ENCODE data around the gene CYSTM1. TPM values are rescaled to one million over a fixed set of nuclear protein-coding genes. Genes with fewer than 3 reads are reported as not detected.

The CYSTM1 gene
- total RNA-seq, 2 experiments from 2014 or later, result 16.8 to 23.0 TPM

DNA sequence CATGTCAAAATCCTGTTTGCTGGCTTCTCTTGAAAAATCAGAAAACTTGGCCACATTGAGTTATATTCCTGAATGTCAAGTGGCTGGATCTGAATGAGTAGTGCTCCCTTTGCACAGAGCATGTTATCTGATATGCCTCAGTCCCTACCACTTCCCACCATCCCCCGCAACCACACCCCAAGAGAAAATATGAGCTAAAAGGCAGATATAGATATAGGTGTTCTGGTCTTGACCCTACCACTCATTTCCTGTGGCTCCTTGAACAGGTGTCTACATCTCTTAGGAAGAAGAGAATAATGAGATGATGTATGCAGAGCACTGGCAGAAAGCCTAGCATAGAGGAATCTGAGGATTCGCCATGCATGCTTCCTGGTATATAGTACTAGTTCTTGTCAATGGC, 6.6 kb upstream of the CYSTM1 start:
- ATAC-seq, result no peak
- CTCF ChIA-PET, result interaction anchor here (0.8 to 3.5 kb wide), 3 partner anchors 10 to 32 kb away, joined by 3 to 9 read pairs (median 3); no protein-coding TSS in a partner anchor
- DNase-seq, result no peak
- H3K9me3 Mint-ChIP-seq (ENCODE audit: low read depth), result no peaks in the 10 kb centered on the region
- peaks cover 2% of the 10 kb centered on the region for H3K27me3 Mint-ChIP-seq
- H3K27ac Mint-ChIP-seq, result no peak overlapping the region
- peaks cover 5% of the 10 kb centered on the region for H3K4me1 Mint-ChIP-seq
- H3K36me3 Mint-ChIP-seq, result no peaks in the 10 kb centered on the region
- no peak overlapping the region for H3K4me3 Mint-ChIP-seq

DNA sequence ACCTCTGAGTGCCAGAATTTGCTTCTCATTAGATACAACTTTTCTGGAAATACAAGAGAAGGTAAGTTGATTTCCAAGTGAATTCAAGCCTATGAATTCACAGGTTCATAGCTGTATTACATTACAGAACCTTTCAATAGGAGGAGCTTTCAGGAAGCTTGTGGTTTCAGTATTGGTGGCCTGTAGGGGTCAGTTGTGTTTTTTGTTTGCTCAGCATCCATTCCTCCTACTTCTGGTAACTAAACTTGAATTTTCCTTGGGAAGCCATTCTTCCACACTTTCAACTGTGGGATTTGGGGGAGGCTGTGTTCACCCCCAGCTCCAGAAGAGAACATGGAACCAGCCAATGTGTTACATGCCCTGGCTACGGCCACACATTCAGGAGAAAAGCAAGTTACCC, 5.6 kb upstream of the CYSTM1 start:
- ATAC-seq, result no peak
- Mint-ChIP-seq H3K9me3 (ENCODE audit: low read depth) (no peaks in the 10 kb centered on the region), H3K36me3 (no peaks in the 10 kb centered on the region), H3K27ac (no peak overlapping the region), H3K4me1 (peaks cover 10% of the 10 kb centered on the region), H3K27me3 (peaks cover 2% of the 10 kb centered on the region), H3K4me3 (no peak overlapping the region)
- no peak for DNase-seq
- CTCF ChIA-PET, result interaction anchor here (0.8 to 3.5 kb wide), 5 partner anchors 9 to 54 kb away, joined by 3 to 9 read pairs (median 4); no protein-coding TSS in a partner anchor

DNA sequence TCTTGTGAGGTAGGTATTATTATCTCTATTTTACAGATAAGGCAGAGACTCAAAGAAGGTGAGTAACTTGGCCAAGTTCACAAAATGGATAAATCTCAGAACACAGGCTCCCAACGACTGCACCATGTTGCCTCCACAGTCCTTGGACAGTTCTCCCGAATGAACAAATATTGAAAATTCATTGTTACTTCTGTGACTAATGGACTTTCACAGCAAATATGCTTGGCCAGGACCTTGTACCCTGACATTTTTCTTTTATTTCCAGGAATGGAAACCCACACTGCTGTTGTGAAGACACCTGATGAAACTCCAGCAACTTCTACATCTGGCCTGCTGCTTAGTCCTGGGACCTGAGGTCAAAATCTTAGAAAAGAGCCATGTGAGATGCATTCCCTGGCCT, 2.5 kb upstream of the CYSTM1 start:
- Mint-ChIP-seq H3K4me3 (no peak overlapping the region), H3K36me3 (no peaks in the 10 kb centered on the region), H3K27me3 (peaks cover 7% of the 10 kb centered on the region), H3K9me3 (ENCODE audit: low read depth) (no peaks in the 10 kb centered on the region), H3K27ac (no peak overlapping the region), H3K4me1 (peaks cover 24% of the 10 kb centered on the region)
- DNase-seq (no peak), ATAC-seq (no peak)
- CTCF ChIA-PET, result no interaction called here

DNA sequence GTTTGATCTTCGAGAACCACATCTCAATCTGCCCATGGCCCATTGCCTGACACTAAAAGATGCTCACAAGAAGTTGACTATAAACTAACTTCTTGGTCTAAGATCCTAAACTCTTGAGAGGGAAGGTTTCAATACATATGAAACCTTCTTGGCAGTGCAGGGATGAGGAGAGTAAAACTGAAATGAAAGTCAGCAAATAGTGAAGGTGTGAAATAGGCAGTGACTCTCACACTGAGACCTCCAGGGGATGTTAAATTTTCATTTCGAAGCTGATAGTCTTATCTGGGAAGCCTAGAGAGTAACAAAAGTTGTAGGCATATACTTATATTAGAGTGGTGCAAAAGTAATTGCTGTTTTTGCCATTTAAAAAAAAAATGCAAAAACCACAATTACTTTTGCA, 974 bp upstream of the CYSTM1 start:
- Mint-ChIP-seq H3K36me3 (no peaks in the 10 kb centered on the region), H3K27me3 (peaks cover 7% of the 10 kb centered on the region), H3K9me3 (ENCODE audit: low read depth) (no peaks in the 10 kb centered on the region), H3K4me1 (peaks cover 18% of the 10 kb centered on the region), H3K27ac (no peak overlapping the region), H3K4me3 (peak overlapping the region; percentile 88)
- no peak for DNase-seq
- ATAC-seq, result no peak
- CTCF ChIA-PET, result interaction anchor here (0.7 to 1.3 kb wide), 5 partner anchors 28 to 399 kb away, joined by 3 to 5 read pairs (median 4); no protein-coding TSS in a partner anchor

DNA sequence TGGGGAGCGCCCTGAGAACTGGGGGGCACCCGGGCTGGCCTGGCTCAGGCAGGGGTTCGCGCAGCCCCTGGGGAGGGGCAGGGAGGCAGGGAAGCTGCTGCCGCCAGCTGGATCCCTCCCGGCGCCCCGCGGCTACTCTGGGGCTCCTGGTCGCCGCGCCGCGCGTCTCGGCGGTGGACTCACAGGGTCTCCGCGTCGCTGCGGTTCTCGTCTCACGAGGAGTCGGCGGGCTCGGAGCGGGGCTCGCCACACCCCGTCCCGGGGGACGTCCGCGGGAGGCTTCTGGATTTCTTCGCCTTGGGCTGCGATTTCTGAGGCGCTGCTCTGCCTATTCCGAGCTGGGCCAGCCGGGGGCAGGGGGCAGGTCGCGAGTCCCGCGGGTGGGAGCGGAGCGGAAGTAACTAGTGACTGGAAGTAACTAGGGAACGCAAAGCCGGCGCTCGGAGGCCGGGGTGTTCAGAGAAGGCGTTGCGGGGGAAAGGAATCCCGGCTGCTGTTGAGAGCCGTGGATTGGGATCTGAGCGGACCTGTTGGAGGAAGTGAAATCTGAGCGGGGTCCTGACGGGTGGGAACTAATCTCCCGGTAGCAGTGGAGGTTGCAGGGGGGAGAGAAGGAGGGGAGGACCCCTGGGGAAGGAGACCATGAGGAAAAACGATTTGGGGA, 511 bp downstream of the CYSTM1 start:
- Mint-ChIP-seq H3K27me3 (peaks cover 7% of the 10 kb centered on the region), H3K36me3 (no peaks in the 10 kb centered on the region), H3K4me3 (peak overlapping the region; percentile 88), H3K4me1 (peaks cover 22% of the 10 kb centered on the region), H3K27ac (peak overlapping the region; percentile 69), H3K9me3 (ENCODE audit: low read depth) (no peaks in the 10 kb centered on the region)
- DNase-seq (peak; percentile 82), ATAC-seq (peak; percentile 61)
- CTCF ChIA-PET, result interaction anchor here (0.9 to 1.6 kb wide), 4 partner anchors 19 to 388 kb away, joined by 3 to 5 read pairs (median 3); no protein-coding TSS in a partner anchor

DNA sequence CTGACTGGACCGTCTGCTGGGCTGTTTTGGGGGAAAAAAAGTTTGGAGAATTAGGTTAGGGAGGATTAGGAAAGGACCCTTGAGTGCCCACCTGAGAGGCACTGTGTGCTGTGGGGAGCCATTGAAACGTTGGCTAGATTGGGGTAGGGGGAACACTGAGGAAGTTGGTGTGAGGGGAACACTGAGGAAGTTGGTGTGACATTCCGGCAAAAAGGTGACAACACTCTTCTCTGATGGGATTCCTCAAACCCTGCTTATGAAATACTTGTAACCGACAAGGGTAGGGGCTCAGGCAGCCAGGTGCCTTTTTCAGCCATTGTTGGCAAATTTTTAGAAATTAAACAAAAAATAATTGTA, 1.0 kb downstream of the CYSTM1 start:
- CTCF ChIA-PET, result interaction anchor here (1.3 to 1.6 kb wide), 2 partner anchors 22 to 389 kb away, joined by 3 read pairs; no protein-coding TSS in a partner anchor
- ATAC-seq (no peak), DNase-seq (no peak)
- H3K27me3 Mint-ChIP-seq, result peaks cover 7% of the 10 kb centered on the region
- H3K27ac Mint-ChIP-seq, result peak overlapping the region; percentile 69
- H3K4me1 Mint-ChIP-seq, result peaks cover 26% of the 10 kb centered on the region
- no peaks in the 10 kb centered on the region for H3K36me3 Mint-ChIP-seq
- peak overlapping the region; percentile 88 for H3K4me3 Mint-ChIP-seq
- no peaks in the 10 kb centered on the region for H3K9me3 Mint-ChIP-seq (ENCODE audit: low read depth)

DNA sequence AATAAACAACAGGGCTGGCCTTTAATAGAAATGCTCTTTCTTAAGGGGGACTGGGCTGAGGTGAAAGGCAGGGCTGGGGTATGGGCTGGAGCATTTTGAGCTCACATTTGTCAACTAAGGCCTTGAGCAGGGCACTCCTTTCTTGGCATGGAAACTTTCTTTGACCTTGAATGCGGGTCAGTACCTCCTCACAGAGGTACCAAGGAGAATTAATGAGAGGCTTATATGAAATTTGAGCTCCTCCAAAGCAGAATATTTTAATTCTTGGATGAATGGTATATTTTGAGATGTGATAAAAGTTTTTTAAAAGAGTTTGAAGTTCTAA, 3.1 kb downstream of the CYSTM1 start:
- DNase-seq (no peak), ATAC-seq (no peak)
- Mint-ChIP-seq H3K4me1 (peaks cover 33% of the 10 kb centered on the region), H3K27me3 (peaks cover 5% of the 10 kb centered on the region), H3K36me3 (no peaks in the 10 kb centered on the region), H3K27ac (no peak overlapping the region), H3K4me3 (no peak overlapping the region), H3K9me3 (ENCODE audit: low read depth) (no peaks in the 10 kb centered on the region)
- CTCF ChIA-PET, result interaction anchor here (1.2 to 1.7 kb wide), 3 partner anchors 32 to 174 kb away, joined by 3 read pairs; no protein-coding TSS in a partner anchor

DNA sequence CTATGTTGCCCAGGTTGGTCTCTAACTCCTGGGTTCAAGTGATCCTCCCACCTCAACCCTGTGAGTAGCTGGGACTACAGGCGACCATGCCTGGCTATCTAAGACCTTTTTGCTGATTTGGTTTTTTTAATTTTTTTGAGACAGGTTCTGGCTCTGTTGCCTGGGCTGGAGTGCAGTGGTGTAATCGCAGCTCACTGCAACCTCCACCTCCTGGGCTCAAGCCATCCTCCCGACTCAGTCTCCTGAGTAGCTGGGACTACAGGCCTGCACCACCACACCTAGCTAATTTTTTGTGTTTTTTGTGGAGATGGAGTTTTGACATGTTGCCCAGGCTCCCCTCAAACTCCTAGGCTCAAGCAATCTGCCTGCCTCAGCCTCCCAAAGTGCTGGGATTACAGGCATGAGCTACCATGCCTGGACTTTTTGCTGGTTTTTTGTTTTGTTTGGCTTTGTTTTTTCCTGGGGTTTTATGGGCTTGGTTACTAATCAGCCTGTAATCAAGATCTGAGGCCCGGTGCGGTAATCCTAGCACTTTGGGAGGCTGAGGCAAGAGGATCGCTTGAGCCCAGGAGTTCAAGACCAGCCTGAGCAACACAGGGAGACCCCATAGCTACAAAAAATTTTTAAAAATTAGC, 3.6 kb downstream of the CYSTM1 start:
- DNase-seq (no peak), ATAC-seq (no peak)
- Mint-ChIP-seq H3K27me3 (peaks cover 5% of the 10 kb centered on the region), H3K4me3 (no peak overlapping the region), H3K4me1 (peaks cover 35% of the 10 kb centered on the region), H3K36me3 (no peaks in the 10 kb centered on the region), H3K9me3 (ENCODE audit: low read depth) (no peaks in the 10 kb centered on the region), H3K27ac (no peak overlapping the region)
- CTCF ChIA-PET, result interaction anchor here (1.2 to 1.7 kb wide), 3 partner anchors 33 to 173 kb away, joined by 3 read pairs; no protein-coding TSS in a partner anchor

DNA sequence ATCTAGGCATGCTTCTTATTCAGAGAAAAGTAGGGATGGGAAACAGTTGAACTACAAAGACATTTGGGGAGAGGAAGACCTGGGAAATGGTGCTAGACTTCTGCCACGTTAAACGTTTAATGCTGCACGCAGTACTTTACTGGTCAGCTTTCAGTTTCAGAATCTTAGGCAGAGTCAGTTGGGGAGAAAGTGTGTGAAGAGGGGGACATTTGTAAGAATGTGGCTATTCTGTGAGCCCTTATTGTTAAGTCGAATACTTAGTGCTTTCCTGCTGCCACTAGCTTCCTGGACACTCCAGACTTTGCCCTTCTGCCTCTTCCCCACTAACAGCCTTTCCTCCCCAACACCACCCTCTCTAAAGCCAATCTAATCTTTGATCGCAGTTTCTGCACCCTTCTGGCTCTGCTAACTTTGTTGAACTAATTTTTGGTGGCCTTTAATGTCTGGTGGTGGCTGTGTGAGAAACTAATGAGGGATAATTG, 6.1 kb downstream of the CYSTM1 start:
- no peak for DNase-seq
- Mint-ChIP-seq H3K4me1 (peaks cover 22% of the 10 kb centered on the region), H3K4me3 (peak overlapping the region; percentile 30), H3K27ac (peak overlapping the region; percentile 78), H3K9me3 (ENCODE audit: low read depth) (no peaks in the 10 kb centered on the region), H3K27me3 (peaks cover under 1% of the 10 kb centered on the region), H3K36me3 (no peaks in the 10 kb centered on the region)
- peak; percentile 77 for ATAC-seq
- CTCF ChIA-PET, result interaction anchor here (1.5 kb wide), 1 partner anchor 192 kb away, joined by 4 read pairs; no protein-coding TSS in a partner anchor

DNA sequence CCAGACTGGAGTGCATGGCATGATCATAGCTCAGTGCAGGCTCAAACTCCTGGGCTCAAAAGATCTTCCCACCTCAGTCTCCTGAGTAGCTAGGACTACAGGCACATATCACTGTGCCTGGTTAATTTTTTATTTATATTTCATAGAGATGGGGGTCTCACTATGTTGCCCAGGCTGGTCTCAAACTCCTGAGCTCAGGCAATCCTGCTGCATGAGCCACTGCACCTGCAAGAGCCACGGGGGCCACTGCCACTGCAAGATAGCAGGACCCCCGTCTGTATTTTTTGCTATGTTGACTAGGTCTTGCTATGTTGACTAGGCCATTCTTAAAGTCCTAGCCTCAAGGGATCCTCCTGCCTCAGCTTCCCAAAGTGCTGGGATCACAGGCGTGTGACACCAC, 6.5 kb downstream of the CYSTM1 start:
- Mint-ChIP-seq H3K4me3 (no peak overlapping the region), H3K27ac (peak overlapping the region; percentile 33), H3K4me1 (peaks cover 18% of the 10 kb centered on the region), H3K9me3 (ENCODE audit: low read depth) (no peaks in the 10 kb centered on the region), H3K36me3 (no peaks in the 10 kb centered on the region), H3K27me3 (no peaks in the 10 kb centered on the region)
- DNase-seq (no peak), ATAC-seq (no peak)
- CTCF ChIA-PET, result interaction anchor here (1.5 kb wide), 1 partner anchor 191 kb away, joined by 4 read pairs; no protein-coding TSS in a partner anchor

DNA sequence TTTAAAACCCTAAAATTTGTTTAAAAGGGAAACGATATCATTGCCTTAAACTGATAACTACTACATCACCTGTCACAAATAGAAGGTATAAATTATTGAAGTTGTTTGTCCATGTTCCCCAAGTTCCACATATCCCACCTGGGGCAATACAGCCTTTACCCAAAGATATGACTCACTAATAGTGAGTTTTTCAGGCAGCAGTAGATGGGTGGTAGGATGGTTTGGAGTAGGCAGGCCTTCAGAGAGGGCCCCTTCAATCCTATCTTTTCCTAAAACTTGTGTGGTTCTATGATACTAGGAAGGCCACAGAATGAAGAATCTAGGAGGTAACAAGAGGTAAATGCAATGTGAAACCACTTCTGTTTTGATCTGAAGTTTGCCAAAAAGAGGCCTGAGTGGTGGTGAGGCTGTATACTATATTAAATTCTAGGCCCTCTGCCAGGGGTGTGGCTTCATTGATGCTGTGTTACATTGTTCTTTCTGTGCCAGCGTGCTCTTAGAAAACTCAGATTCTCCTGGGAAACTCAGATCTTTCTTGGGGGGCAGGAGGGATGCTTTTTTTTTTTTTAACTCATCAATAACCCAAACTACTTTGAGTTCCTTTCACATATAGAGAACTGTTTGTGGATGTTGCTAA, 7.2 kb downstream of the CYSTM1 start:
- Mint-ChIP-seq H3K27me3 (no peaks in the 10 kb centered on the region), H3K4me3 (no peak overlapping the region), H3K27ac (no peak overlapping the region), H3K4me1 (peaks cover 17% of the 10 kb centered on the region), H3K9me3 (ENCODE audit: low read depth) (no peaks in the 10 kb centered on the region), H3K36me3 (no peaks in the 10 kb centered on the region)
- CTCF ChIA-PET, result interaction anchor here (0.9 to 1.2 kb wide), 2 partner anchors 14 to 38 kb away, joined by 3 to 4 read pairs; no protein-coding TSS in a partner anchor
- no peak for ATAC-seq
- no peak for DNase-seq

DNA sequence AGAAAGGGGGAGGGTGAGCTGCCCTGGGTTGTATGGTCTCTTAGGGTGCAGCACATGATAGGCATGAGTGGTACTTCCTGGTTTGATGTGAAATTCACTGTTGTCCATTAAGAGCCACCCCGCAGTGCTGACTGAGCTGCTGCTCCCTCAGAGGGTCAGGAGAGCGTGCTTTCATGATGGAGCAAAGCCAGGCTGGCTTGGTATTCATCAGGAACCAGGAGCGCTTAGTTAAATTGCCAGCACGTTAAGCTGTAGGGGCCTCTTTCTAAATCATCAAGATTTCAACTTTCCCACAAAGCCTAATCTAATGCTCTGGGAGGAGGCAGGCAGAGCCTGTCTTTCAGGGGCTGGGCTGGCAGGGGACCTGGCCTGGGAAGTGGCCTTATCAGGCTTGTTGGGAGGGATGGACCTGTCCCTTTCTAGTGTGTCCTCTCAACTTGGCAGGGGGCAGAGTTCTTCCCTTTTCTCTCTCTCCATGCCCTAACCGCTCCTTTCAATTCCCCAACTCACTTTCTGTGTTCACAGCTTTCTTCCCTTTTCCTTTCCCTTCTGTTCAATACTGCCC, 7.9 kb downstream of the CYSTM1 start:
- Mint-ChIP-seq H3K9me3 (ENCODE audit: low read depth) (no peaks in the 10 kb centered on the region), H3K36me3 (no peaks in the 10 kb centered on the region)

DNA sequence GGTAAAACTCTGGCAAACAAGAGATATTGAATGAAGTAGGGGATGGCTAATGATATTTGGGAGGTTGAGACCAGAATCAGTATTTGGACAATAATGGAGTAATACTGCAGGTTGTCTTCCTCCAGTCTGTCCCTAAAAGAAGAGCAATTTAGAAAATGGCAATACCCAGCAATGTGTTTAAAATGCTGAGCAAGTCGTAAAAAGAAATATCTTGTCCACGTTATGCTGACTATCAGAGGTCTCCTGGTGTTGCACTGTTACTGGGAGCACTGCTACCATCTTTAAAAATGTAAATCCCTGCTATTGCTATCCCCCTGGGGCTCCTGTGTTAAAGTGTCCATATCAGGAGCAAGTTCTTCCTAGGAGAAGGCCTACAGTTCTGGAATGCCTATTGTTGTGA, 10.4 kb downstream of the CYSTM1 start:
- CTCF ChIA-PET, result interaction anchor here (0.9 kb wide), 1 partner anchor 40 kb away, joined by 4 read pairs; no protein-coding TSS in a partner anchor
- H3K27ac Mint-ChIP-seq, result no peak overlapping the region

More for the DNA sequence above, 7.9 kb downstream of the CYSTM1 start:
- Mint-ChIP-seq H3K4me3 (no peak overlapping the region), H3K4me1 (peaks cover 17% of the 10 kb centered on the region), H3K27me3 (no peaks in the 10 kb centered on the region), H3K27ac (no peak overlapping the region)
- CTCF ChIA-PET, result interaction anchor here (0.9 to 1.2 kb wide), 2 partner anchors 13 to 39 kb away, joined by 3 to 4 read pairs; no protein-coding TSS in a partner anchor
- DNase-seq, result no peak
- no peak for ATAC-seq

More for the DNA sequence above, 10.4 kb downstream of the CYSTM1 start:
- Mint-ChIP-seq H3K4me1 (peaks cover 14% of the 10 kb centered on the region), H3K27me3 (no peaks in the 10 kb centered on the region), H3K9me3 (ENCODE audit: low read depth) (peaks cover 2% of the 10 kb centered on the region), H3K36me3 (no peaks in the 10 kb centered on the region), H3K4me3 (no peak overlapping the region)
- ATAC-seq (no peak), DNase-seq (no peak)

Measured in activated CD8-positive, alpha-beta memory T cell treated with anti-CD3 and anti-CD28 coated beads, Interleukin-2, amount 10 ng/mL, durations not matched to agents 7 days and 5 days (primary cell).